Measurements from ENCODE around the gene NEK10. TPM values are rescaled to one million over a fixed set of nuclear protein-coding genes. Genes with fewer than 3 reads are reported as not detected.

NEK10 gene
- total and polyA plus RNA-seq, 2 of the 13 experiments (the other 11 are each of a cell fraction or from before 2014, with no cell fraction given) = 2.8 to 14.2 TPM

DNA sequence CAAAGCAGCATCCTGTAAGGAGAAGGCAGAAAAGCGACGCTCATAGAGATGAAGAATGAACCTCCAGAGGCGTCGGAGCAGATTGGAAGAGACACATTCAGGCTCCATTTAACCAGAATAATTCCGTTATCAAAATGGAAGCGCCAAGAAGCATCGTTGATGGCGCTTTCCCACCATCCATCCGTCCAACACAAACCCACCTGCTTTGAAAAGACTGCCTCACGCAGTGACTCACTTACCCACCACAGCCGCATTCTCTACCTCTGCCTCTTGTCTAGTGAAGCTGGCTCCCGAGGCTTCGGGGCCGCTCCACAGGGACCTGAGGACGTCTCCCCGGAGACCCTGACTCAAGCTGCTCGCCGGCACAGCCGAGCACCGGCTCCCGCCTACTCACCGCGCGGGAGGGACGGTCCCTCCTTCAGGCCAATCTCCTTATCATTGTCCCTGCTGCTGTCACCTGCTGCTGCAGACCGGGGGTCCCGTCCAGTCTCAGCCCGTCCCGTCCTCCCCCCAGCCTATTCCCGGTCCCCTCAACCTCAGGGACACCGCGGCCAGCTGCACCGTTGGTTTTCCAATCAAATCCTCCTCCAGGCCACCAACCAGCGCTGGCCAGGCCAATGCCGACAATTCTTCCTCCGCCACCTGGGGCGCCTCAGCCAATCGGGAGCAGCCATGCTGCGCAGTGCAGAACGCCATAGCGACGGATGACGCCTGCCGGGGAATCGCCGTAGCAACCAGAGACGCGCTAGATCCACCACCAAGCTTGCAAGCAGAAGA is at the start of gene NEK10 (continued):
- TF ChIP-seq CC2D1A (CRISPR knock-in tag; IDR thresholded peaks at IDR 0.05) (no peak), KLF13 (CRISPR knock-in tag; IDR thresholded peaks at IDR 0.05) (no peak), ZNF274 (CRISPR knock-in tag; IDR thresholded peaks at IDR 0.05) (0 out of 2 replicates have a peak, but pooled peaks have one; percentile 1), ZNF83 (CRISPR knock-in tag; IDR thresholded peaks at IDR 0.05; ENCODE audit: borderline replicate concordance) (no peak), NAIF1 (CRISPR knock-in tag; IDR thresholded peaks at IDR 0.05; ENCODE audit: borderline replicate concordance) (no peak), MZF1 (CRISPR knock-in tag; IDR thresholded peaks at IDR 0.05; ENCODE audit: borderline replicate concordance) (no peak), RFX5 (IDR thresholded peaks at IDR 0.05; ENCODE audit: low read depth, low read length) (peak; percentile 96), BRCA1 (CRISPR knock-in tag; IDR thresholded peaks at IDR 0.05) (no peak), HDAC6 (IDR thresholded peaks at IDR 0.05; ENCODE audit: low read depth, low read length) (no peak), IKZF5 (CRISPR knock-in tag; IDR thresholded peaks at IDR 0.05) (peak; percentile 64; the same call in 1 of the 2 replicates), GABPB1 (CRISPR knock-in tag; IDR thresholded peaks at IDR 0.05) (peak; percentile 75), NFATC3 (CRISPR knock-in tag; IDR thresholded peaks at IDR 0.05) (no peak), ZMYM3 (CRISPR knock-in tag; IDR thresholded peaks at IDR 0.05) (no peak), SRSF9 (IDR thresholded peaks at IDR 0.05; ENCODE audit: borderline replicate concordance, insufficient read depth, low read depth, low read length, poor library complexity, severe bottlenecking) (no peak), NFIC (IDR thresholded peaks at IDR 0.05; ENCODE audit: low read length) (no peak), ZNF883 (CRISPR knock-in tag; IDR thresholded peaks at IDR 0.05; ENCODE audit: not compliant biosample characterization) (no peak), ZKSCAN5 (CRISPR knock-in tag; IDR thresholded peaks at IDR 0.05) (no peak), STAT6 (CRISPR knock-in tag; IDR thresholded peaks at IDR 0.05; ENCODE audit: borderline replicate concordance) (no peak), ZNF510 (CRISPR knock-in tag; IDR thresholded peaks at IDR 0.05; ENCODE audit: low read depth) (no peak)
- TF ChIP-seq, protein P1, sequence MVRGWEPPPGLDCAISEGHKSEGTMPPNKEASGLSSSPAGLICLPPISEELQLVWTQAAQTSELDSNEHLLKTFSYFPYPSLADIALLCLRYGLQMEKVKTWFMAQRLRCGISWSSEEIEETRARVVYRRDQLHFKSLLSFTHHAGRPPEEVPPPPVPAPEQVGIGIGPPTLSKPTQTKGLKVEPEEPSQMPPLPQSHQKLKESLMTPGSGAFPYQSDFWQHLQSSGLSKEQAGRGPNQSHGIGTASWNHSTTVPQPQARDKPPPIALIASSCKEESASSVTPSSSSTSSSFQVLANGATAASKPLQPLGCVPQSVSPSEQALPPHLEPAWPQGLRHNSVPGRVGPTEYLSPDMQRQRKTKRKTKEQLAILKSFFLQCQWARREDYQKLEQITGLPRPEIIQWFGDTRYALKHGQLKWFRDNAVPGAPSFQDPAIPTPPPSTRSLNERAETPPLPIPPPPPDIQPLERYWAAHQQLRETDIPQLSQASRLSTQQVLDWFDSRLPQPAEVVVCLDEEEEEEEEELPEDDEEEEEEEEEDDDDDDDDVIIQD (CRISPR knock-in tag; IDR thresholded peaks at IDR 0.05; ENCODE audit: low read depth) = peak; percentile 56
- TF ChIP-seq, protein P2, sequence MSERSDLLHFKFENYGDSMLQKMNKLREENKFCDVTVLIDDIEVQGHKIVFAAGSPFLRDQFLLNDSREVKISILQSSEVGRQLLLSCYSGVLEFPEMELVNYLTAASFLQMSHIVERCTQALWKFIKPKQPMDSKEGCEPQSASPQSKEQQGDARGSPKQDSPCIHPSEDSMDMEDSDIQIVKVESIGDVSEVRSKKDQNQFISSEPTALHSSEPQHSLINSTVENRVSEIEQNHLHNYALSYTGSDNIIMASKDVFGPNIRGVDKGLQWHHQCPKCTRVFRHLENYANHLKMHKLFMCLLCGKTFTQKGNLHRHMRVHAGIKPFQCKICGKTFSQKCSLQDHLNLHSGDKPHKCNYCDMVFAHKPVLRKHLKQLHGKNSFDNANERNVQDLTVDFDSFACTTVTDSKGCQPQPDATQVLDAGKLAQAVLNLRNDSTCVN (CRISPR knock-in tag; IDR thresholded peaks at IDR 0.05; ENCODE audit: borderline replicate concordance) = peak; percentile 50; the same call in 1 of the 2 replicates

Data from HepG2 (cell line).